Activated gamma-delta T cell (primary cell): ENCODE results near the gene EOGT.

ENCODE experiments used
- DNase-seq: peaks from one replicate; lab custom pipeline; 2025; lab: John Stamatoyannopoulos, UW

The EOGT gene

DNA sequence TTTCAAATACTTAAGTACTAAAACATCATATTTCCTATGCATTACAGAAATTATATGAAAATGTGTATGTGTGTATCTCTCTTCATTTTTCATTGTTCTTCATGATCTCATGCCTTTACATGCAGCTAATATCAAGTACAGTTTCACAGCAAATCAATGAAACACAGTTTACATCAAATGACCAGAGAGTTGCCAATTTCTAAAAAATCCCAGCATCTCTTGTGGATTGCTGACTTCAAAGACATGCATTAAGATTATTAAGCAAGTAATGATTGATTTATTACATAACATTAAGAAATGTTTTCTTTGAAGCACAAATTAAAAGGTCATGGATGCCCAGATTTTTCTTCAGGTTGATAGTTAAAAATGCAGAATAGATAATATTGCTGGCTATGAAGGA lies 50.1 kb downstream of the EOGT start:
- no peak for DNase-seq

DNA sequence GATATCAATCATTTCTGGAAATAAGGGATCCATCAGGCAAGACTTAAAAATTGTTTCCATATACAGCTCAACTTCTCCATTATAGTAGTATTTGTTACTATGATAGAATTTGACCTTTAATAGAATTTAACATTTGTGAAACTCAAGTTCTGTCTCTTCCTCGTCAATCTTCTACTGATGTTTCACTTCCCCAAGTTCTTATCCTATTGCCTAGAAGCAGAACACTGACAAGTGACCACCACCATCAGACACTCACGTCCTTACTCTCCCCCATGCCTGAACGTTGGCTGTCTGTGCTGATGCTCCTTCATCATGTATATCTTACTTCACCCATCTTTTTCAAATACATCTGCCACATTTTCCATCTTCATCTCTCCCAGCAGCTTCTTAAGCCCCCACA lies 54.6 kb downstream of the EOGT start:
- DNase-seq = no peak

DNA sequence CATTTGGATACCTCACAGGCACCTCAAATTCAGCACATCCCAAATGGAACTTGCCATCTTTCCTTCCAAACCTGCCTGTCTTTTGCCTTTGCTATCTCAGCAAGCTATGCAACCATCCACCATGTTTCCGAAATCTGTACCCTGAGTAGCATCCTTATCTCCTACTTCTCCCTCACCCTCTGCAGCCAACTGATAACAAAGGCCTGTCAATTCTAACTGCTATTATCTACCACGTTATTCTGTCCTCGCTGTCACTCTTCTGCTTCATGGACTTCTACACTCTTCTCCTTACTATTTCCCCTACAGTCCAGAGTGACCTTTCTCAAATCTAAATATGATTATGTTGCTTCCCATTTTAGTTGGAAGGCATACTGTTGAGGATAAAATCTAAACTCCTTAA lies 55.6 kb downstream of the EOGT start:
- DNase-seq = no peak

DNA sequence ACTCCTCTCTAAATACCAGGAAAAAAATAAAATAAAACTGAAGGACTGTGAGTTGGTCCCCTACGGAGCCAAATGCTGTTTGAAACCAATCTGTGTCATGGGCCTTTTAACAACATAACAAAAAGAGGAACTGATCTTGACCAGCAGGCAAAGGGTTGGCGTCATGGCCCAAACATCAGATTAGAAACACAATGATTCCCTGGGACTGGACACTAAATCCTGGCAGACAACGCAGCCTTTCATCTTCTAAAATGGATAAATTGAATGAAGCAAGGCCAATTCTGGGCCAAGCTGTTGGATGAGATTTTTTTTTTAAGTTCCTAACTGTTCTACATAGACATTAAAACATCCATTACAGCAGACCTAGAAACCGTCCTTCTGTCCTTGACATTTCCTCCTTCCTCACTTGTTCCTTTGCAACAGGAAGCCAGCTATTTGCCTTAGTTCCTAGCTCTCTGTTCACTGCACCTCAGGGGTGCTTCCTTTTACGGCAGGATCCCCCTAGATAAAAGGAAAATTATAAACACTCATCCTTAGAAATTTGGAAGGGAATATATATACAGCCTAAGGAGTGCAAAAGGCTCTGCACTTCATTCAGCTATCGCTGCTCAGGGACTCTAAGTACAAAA lies 59.6 kb downstream of the EOGT start:
- no peak for DNase-seq

DNA sequence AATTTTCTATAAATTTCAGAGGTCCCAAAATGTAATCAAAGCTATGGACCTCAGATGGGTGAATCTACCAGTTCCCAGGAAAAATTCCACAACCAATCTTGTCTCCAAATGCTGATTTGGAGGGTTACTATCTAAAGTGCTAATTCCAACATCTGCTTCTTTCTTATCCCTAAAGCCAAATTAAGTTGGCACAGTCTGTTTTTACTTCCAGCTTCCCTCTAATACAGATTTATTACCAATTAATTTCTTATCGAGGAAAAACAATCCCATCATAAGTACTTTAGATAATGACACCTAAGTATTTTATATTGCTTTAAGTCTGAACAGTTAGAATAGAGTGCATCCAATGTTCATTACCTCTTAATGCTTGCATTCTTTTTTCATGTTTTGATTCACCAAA lies 68.3 kb downstream of the EOGT start:
- no peak for DNase-seq

DNA sequence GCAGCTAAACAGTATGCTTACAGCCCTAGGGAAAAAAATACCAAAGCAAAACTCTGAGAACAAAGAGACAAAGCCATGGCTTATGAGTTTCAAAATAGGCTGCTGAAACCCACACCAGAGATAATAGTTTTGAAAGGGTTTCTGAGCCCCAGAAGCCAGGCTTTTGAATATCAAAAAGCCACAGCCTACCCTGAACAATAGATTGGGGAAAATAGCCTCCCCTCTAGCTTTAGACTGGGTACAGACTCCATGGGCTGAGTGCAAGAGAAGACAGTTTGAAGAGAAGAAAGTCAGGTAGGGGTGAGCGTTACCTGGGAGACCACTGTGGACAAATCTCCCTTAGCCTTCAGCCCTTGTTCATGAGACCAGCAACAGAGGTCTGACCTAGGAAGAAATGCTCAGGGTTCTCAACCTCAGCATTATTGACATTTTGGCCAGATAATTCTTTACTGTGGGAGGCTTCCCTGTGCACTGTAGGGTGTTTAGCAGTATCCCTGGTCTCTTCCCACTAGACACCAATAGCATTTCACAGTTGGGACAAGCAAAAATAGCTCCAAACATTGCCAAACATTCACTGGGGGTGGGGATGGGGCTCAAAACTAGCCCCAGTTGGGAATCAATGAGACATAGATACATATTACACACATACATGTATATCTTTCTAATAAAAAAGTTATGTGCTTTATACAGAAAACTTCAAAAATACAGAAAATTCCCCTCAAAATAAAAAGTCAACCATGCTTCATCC lies 69.6 kb downstream of the EOGT start:
- no peak for DNase-seq

DNA sequence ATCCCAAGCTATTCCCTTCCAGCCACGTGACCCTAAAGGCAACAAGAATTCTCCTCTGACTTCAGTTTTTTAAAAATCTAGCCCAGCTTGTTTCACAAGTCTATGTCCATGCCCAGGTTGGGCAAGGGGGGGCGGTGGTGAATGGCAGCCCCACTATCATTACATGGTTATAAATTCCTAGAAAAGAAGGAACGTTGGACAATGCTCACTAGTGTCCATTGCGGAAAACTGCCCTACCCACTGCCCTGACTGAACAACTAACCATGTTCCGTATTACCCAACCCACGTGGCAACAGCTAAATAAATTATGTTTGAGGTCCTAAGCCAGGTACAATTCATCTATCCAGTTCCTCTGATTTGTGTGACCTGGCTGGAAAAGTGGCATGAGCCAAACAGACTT lies 72.4 kb downstream of the EOGT start:
- no peak for DNase-seq

DNA sequence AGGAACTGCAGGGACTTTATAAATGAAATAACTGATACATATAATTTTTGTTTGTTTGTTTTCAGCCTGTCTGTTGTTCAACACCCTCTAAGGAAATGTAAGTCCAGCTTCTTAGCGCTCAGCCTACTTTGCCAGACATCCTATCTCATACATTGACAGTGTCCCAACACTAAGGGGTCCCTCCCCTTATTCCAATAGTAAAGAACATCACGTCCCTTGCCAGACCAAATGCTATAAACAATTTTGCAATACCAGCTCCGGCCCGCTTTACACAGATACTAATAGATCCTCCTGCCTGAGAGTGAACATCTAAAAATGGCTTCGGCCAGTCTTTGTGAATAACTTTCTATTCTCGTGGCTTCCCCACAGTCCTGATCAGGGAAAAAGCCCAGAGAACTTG lies 76.6 kb downstream of the EOGT start:
- no peak for DNase-seq

DNA sequence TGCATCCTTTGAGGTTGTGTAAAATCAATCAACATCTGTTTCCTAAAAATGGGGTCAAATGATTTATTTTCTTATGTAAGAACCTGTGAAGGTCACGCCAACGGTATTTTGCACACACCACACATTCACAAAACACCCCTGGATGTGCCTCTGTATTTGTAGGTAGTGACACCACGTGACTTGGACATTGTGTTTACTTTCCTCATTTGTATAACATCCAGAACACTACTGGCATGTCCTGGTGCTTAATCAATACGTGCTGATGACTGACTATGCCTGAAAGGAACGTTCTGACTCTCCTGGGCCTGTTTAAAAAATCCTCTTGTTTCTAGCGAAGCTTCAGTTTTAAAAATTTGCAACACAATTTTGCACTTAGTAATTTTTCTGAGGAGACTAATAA lies 77.7 kb downstream of the EOGT start:
- DNase-seq = no peak

DNA sequence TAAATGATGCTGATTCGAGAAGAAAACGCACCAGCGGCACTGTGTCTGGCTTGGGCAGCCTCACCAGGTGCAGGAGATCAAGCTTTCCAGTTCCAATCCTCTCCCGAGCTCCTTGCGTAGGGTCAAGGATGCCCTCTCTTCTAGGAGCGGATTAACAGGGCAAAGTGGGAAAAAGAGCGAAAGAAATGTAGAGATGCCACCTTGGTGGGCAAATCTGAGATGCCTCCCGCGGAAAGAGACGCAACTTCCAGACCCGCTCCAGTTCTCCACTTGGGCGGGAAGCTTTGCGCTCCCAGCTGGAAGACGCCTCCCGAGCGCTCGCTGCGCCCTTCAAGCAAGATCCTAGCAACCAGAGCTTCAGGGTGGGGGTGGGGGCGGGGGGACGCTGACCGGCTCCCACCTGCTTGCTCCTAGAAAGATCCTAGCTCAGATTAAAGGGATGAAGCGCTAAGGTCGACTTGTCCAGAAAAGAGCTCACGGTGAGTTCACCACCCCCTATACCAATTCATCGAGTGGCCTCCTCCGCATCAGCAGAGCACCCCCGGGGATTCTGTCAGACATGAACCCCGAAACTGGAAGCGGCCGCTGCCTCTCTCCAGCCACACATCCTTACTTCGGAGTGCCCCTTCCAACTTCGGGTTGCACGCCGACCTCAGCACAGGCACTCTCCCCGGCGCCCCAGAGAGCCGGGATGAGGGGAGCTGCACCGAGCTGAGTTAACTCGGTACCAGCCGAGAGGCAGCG lies 81.9 kb downstream of the EOGT start:
- no peak for DNase-seq
